CD4-positive, alpha-beta T cell treated with Interleukin-2 at 100 ng/mL for 4 hours (primary cell): ENCODE measurements around the gene MYO1E.
"Not testable (repeated sequence)": the region's sequence is repeated elsewhere in the genome, so short reads cannot be mapped to it uniquely, and the experiment has no call there.

Source experiments
- DNase-seq: peaks from one replicate; pipeline ENCODE4 v3.0.0-alpha.2; 2020; ENCODE audit warnings: low spot score

MYO1E gene

GRCh38 chr15:59291213-59291549, 81.5 kb downstream of the MYO1E start:
- DNase-seq: no peak

GRCh38 chr15:59290295-59291212, 82.1 kb downstream of the MYO1E start:
- no peak for DNase-seq

DNA sequence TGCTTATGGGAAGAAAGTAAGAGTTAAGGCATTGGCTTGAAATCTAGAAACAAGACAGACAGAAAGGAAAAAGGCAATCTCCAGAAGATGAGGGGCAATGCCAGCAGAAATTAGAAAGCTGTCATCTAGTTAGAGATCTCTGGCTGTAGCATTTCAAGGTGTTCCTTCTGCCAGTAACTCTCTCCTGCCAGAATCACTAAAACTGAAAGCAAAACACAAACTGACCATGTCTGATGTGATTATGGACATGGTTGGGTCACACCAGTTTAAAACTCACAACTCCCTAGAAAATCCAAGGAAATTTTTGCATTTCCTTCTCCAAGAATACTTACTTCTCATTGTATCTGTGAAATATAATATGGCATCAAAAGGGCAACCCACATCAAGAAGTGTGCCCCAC, 83.1 kb downstream of the MYO1E start:
- no peak for DNase-seq

- no peak for DNase-seq
Measured at GRCh38 chr15:59283717-59284391, 88.8 kb downstream of the MYO1E start.

DNA sequence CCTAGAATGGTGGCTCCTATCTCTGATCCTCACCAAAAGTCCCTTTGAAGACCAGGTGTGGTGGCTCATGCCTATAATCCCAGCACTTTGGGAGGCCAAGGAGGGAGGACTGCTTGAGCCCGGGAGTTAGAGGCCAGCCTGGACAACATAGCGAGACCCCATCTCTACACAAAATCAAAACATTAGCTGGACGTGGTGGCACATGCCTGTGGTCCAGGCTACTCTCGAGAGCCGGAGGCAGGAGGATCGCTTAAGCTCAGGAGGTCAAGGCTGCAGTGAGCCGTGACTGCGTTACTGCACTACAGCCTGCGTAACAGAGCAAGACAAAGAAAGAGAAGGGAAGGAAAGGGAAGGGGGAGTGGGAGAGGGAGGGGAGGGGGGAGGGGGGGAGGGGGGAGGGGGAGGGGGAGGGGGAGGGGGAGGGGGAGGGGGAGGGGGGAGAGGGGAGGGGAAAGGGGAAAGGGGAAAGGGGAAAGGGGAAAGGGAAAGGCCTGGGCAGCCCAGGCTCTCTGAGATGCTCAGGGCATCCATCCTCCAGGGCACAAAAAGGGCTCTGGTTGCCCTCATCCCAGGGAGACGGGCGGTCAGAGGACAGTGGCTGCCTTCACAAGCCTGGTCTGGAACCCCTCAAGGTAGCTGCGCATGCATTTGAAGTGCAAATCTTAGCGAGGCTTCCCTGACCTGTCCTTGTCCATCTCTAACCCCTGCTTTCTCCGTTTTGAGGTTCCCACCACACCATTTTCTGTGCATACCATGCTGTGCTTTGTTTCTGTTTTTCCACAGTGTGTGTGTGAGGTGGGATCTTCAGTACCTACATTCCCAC, 89.9 kb downstream of the MYO1E start:
- DNase-seq: no peak

DNA sequence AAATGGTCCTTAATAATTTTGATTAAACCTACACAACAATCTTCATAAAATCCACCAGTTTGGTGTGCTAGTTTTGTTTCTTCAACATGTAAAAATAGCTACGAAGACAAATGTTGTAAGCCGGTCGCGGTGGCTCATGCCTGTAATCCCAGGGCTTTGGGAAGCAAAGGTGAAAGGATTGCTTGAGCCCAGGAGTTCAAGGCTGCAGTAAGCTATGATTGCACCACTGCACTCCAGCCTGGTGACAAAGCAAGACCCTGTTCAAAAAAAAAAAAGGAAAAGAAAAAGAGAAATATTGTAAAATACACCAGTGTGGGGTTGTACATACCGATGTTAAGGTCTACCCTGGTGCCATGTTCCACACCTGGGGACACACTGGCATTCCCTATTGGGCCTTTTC, 91.0 kb downstream of the MYO1E start:
- no peak for DNase-seq

DNA sequence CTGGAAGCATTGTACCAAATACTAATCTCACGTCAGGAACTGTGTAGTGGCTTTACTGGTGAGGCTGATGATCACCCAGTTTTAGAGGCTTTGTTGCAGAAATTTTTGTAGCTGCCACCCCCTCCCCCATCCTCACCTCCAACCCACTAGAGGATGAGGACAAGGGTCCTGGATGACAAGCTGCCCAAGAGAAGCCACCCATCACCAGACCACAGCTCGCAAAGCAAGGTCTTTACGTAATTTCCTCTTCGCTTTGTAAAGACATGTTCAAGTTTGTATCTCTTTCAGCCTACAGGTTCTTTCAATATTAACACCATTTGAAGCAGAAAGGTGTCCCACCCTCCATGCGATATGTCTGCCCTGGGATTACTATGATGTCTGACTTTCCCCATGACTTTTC, 91.8 kb downstream of the MYO1E start:
- no peak for DNase-seq

DNA sequence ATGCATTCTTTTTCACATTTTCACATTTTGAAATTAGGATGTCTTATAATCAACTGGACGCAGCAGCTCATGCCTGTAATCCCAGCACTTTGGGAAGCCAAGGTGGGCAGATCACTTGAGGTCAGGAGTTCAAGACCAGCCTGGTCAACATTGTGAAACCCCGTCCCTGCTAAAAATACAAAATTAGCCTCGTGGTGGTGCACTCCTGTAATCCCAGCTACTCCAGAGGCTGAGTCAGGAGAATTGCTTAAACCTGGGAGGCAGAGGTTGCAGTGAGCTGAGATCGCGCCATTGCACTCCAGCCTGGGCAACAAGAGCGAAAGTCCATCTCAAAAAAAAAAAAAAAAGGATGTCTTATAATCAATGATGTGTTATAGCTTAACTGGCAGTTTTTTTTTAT, 92.4 kb downstream of the MYO1E start:
- DNase-seq: not testable (repeated sequence)

- no peak for DNase-seq
Measured at GRCh38 chr15:59279023-59279422, 93.6 kb downstream of the MYO1E start.

GRCh38 chr15:59278120-59278519, 94.6 kb downstream of the MYO1E start:
- DNase-seq: no peak

GRCh38 chr15:59276225-59277178, 96.2 kb downstream of the MYO1E start:
- DNase-seq: no peak

- DNase-seq: no peak
Measured at GRCh38 chr15:59274126-59274970, 98.3 kb downstream of the MYO1E start.

GRCh38 chr15:59273234-59273633, 99.4 kb downstream of the MYO1E start:
- no peak for DNase-seq

GRCh38 chr15:59271595-59272201, 101.0 kb downstream of the MYO1E start:
- no peak for DNase-seq

DNA sequence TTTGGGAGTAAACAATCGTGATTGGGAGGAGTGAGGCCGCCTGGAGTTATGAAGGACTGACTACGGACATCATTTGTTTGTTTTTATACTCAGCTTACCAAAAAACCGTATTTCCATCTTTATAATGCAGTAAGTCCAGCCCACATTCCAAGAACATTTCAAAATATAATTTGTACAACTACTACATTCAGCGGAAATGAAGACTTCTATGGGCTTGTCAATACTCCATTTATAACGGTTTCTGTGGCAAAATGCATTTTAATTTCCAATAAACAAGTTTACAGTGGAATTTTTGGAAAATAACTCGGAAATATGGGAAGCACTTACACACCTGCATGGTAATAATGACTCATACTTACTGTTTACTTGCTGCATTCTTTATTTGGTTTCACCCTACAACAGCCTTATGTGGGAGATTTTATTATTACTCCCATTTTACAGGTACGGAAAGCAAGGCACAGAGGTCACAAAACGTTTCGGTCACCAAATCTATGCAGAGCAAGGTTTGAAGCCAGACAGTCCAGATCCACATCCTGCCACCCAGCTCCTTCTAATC, 103.7 kb downstream of the MYO1E start:
- DNase-seq: no peak

DNA sequence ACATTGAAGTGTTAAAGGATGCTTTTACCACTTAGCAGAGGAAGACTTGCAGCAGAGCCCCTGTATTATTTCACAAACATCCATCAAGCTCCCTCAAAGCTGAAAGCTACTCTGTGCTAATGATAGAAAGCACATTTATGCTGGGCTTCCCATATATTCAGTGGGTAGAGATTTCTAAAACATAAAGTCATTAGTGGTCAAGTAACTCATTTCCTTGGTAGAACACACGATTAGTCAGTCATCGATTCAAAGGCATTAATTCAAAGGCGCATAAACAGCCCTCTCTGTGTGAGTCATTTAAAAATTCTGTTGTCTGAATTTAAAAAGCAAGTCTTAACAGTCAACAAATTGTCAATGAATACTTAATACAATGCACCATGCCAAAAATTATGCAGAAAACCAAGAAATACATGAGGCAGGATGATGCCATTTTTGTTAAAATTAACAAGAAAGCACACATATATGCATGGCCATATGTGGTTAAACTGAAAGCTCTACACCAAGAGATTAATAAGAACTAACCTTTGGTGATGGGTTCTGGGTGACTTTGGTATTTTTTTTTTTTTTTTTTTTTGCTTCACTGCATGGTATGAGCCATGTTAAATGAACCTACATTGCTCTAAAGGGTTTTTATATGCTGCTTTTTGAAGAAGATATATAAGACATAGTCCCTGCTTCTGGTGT, 104.4 kb downstream of the MYO1E start:
- DNase-seq: no peak

DNA sequence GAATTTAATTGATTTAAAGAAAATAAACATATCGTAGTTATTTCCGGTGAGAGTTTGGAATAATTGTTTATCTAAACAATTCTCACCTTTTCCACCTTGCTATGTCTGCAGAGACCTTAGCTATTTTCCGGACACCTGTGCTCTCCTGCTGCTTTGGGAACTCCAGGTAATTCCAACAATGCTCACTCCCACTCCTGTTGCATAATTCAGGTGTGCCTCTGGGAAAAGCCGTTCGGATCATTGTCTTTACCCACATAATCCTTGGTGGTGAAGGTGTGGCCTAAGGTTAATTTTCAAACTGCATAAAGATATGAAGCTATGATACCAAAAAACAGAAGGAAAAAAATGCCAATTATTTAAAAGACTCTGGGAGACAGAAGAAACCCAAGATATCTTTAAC, 106.6 kb downstream of the MYO1E start:
- DNase-seq: no peak

GRCh38 chr15:59262316-59262715, 110.4 kb downstream of the MYO1E start:
- no peak for DNase-seq

DNA sequence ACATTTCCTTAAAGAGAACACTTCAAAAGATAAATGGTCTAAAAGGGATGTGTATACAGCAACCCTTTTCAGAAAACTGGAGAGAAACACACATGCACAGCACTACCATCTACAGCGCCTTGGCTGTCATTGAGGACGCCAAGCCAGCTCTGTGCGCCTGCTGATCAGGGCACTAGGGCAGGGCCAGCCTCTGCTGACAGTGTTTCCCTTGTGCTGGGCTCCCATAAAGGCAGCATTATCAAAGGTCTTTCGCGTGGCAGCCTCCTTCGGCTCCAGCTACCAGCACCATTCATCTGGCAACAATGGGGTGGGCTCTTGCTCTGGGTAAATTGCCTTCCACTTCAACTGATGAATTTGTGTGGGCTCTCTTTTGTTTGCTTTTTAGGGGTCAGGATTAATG, 112.6 kb downstream of the MYO1E start:
- no peak for DNase-seq
